Measurements from ENCODE around the gene DGKI.

DNA sequence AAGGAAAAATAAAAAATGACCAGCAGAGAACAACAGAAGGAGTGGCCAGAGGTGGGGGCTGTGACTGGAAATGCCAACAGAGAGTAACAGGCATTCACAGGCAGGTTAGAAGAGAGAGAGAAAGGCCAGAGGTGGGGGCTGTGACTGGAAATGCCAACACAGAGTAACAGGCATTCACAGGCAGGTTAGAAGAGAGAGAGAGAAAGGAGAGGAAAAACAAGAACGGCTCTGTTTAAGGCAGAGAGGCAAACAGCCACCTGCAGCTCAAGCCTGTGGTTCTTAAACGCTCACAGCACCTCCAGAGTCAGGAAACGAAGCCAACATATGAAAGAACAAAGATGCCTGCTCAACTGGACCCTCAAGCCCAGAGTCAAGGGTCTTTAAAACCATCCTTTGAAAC lies 39.5 kb upstream of the DGKI start:
- TF ChIP-seq, protein P1, sequence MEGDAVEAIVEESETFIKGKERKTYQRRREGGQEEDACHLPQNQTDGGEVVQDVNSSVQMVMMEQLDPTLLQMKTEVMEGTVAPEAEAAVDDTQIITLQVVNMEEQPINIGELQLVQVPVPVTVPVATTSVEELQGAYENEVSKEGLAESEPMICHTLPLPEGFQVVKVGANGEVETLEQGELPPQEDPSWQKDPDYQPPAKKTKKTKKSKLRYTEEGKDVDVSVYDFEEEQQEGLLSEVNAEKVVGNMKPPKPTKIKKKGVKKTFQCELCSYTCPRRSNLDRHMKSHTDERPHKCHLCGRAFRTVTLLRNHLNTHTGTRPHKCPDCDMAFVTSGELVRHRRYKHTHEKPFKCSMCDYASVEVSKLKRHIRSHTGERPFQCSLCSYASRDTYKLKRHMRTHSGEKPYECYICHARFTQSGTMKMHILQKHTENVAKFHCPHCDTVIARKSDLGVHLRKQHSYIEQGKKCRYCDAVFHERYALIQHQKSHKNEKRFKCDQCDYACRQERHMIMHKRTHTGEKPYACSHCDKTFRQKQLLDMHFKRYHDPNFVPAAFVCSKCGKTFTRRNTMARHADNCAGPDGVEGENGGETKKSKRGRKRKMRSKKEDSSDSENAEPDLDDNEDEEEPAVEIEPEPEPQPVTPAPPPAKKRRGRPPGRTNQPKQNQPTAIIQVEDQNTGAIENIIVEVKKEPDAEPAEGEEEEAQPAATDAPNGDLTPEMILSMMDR (IDR thresholded peaks at IDR 0.05), result no peak
- TF ChIP-seq POLR2A (IDR thresholded peaks at IDR 0.05), result no peak
